HepG2 (cell line): ENCODE results near the gene SEZ6. TPM values are rescaled to one million over a fixed set of nuclear protein-coding genes. Genes with fewer than 3 reads are reported as not detected.

Experiments used
- ATAC-seq: fragments of 200-7000 bp; cut with Tn5 transposase; 3 replicates; pipeline ENCODE4 v1.9.1; 2020; ENCODE audit warnings: mild to moderate bottlenecking, moderate library complexity
- BruUV-seq: library from RNA; stranded (reverse); fragments of 400-500 nt; replicated peaks from 2 replicates; lab custom pipeline; 2021; lab: Mats Ljungman, UMichigan
- CTCF ChIA-PET: fragments of 300-600 bp; formaldehyde crosslinking; extraction: SDS; loops from one replicate; lab custom pipeline; 2021; ENCODE audit warnings: low total read pairs, inconsistent platforms, low intra/inter-chr PET ratio; lab: Yijun Ruan, JAX
- POLR2A ChIA-PET: fragments of 350-600 bp; sonication (Branson Sonifier 250); formaldehyde crosslinking; loops from one replicate; lab custom pipeline; 2020; ENCODE audit warnings: antibody characterized with exemption, inconsistent platforms; lab: Yijun Ruan, JAX
- DNase-seq: peaks from one replicate; pipeline ENCODE4 v3.0.0-alpha.2; 2015; ENCODE audit warnings: low spot score
- FAIRE-seq: peaks from 3 replicates; lab custom pipeline; 2011; peaks lifted over from hg19 to GRCh38; lab: Jason Lieb, UNC
- H2AFZ ChIP-seq: one replicate; pipeline ENCODE4 v1.6.1; 2011; ENCODE audit warnings: low read length, inconsistent platforms
- H3K27ac ChIP-seq: fragments of 300-600 bp; 3 replicates; pipeline ENCODE4 v1.8.0; 2011; ENCODE audit warnings: mixed run types, mild to moderate bottlenecking, mixed read lengths, low read length, inconsistent platforms; ENCODE audit not compliant: insufficient read depth; ENCODE audit errors: extremely low read length
- H3K27me3 ChIP-seq, 2 experiments: fragments of 200-600 bp in 1 of 2; 2 replicates in 1 of 2; 3 replicates in 1 of 2; pipeline versions ENCODE4 v1.6.0 to v1.8.0; 2011; ENCODE audit warnings: low read length in 2 of 2, mild to moderate bottlenecking in 2 of 2, moderate library complexity in 2 of 2, inconsistent platforms in 1 of 2; ENCODE audit not compliant: insufficient read depth in 2 of 2, control insufficient read depth in 1 of 2
- H3K36me3 ChIP-seq, 2 experiments: fragments of 200-600 bp in 1 of 2; replicated peaks in 1 of 2; 2 replicates in 1 of 2; 3 replicates in 1 of 2; pipeline versions ENCODE4 v1.5.1 to v1.8.0; 2011; ENCODE audit warnings: low read length in 2 of 2, inconsistent platforms in 1 of 2; ENCODE audit not compliant: insufficient read depth in 2 of 2, control insufficient read depth in 1 of 2
- H3K4me1 ChIP-seq: 2 replicates; pipeline ENCODE4 v1.5.1; 2012; ENCODE audit warnings: low read length, inconsistent platforms; ENCODE audit not compliant: insufficient read depth
- H3K4me2 ChIP-seq: 2 replicates; pipeline ENCODE4 v1.6.0; 2011; ENCODE audit warnings: low read depth, low read length, inconsistent platforms
- H3K4me3 ChIP-seq, 3 experiments: fragments of 200-600 bp in 1 of 3; sonication (generic), shearing (Covaris generic) in 1 of 3; replicated peaks in 1 of 3; 2 replicates each; pipeline ENCODE4 v1.5.1; 2011 to 2016; ENCODE audit warnings: low read length in 3 of 3, inconsistent platforms in 2 of 3, low read depth in 2 of 3, mild to moderate bottlenecking in 2 of 3, control low read depth in 1 of 3, mixed read lengths in 1 of 3; ENCODE audit not compliant: insufficient read depth in 1 of 3
- H3K79me2 ChIP-seq: one replicate; pipeline ENCODE4 v1.6.1; 2011; ENCODE audit warnings: low read length, inconsistent platforms; ENCODE audit not compliant: insufficient read depth
- H3K9ac ChIP-seq: 2 replicates; pipeline ENCODE4 v1.6.0; 2011; ENCODE audit warnings: mild to moderate bottlenecking, low read depth, low read length, inconsistent platforms; ENCODE audit not compliant: insufficient read depth
- H3K9me3 ChIP-seq: 2 replicates; pipeline ENCODE4 v1.5.1; 2012; ENCODE audit warnings: mild to moderate bottlenecking, low read length
- H4K20me1 ChIP-seq: 2 replicates; pipeline ENCODE4 v1.6.0; 2011; ENCODE audit warnings: inconsistent platforms, mild to moderate bottlenecking, low read length, moderate library complexity; ENCODE audit not compliant: insufficient read depth
- AGO2 ChIP-seq: fragments of 200-400 bp; formaldehyde crosslinking; optimal IDR thresholded peaks from 2 replicates; pipeline ENCODE3; 2017; ENCODE audit warnings: mild to moderate bottlenecking, low read depth, low read length, moderate library complexity
- KDM6A ChIP-seq: IDR thresholded peaks from 2 replicates; pipeline ENCODE4 v1.6.1; 2016; ENCODE audit warnings: low read depth
- WGBS: methylation state at CpG from one replicate; pipeline ENCODE4 v1.1.6; 2017; ENCODE audit warnings: low lambda C conversion rate; 5-methylcytosine and 5-hydroxymethylcytosine counted together
- in situ Hi-C: cut with HindIII; loops from 2 replicates; pipeline ENCODE4 v1.10.0; 2017; ENCODE audit warnings: low pct_unique_long_range_greater_than_20kb; ENCODE audit not compliant: extremely low pct_ligation_motif_present
- intact Hi-C: fragments of 100-400 bp; cut with micrococcal nuclease; formaldehyde crosslinking; loops from one replicate; pipeline ENCODE4 v1.10.0; 2022; ENCODE audit not compliant: unreplicated experiment
- polyA plus RNA-seq, 8 experiments: library from polyadenylated mRNA; depleted of rRNA in 3 of 8; stranded (reverse) in 7 of 8; unstranded in 1 of 8; fragments of >200 nt; fragmentation: Illumina TruSeq in 4 of 8; extraction: Trizol in 4 of 8; gene quantifications; 2 replicates each; pipeline versions ENCODE4 v1.2.1 to v1.2.3, GENCODE V29; 2011 to 2016; ENCODE audit warnings: low read depth in 4 of 8, missing spikeins in 1 of 8, mixed read lengths in 1 of 8; ENCODE audit not compliant: insufficient read depth in 1 of 8
- total RNA-seq, 5 experiments: library from RNA; depleted of rRNA; stranded (reverse); fragments of >200 nt; fragmentation: Illumina TruSeq; extraction: Trizol; gene quantifications; 2 replicates each; pipeline ENCODE4 v1.2.3, GENCODE V29; 2016; ENCODE audit warnings: low read depth in 1 of 5
- TF ChIP-seq, protein P1 (sequence below): sonication (generic); formaldehyde crosslinking; IDR thresholded peaks from 2 replicates; pipeline ENCODE4; 2020; ENCODE audit warnings: missing genetic modification reagents, mild to moderate bottlenecking, borderline replicate concordance

Gene SEZ6
- total and polyA plus RNA-seq, 2 of the 13 experiments (the other 11 are each of a cell fraction or from before 2014, with no cell fraction given), result not detected

GRCh38 chr17:28960256-28961061 is 45.4 kb downstream of the SEZ6 start:
- no peaks in the 10 kb centered on the region for H3K9me3 ChIP-seq

More at GRCh38 chr17:28960256-28961061, 45.4 kb downstream of the SEZ6 start:
- no peak for ATAC-seq
- FAIRE-seq, result no peak
- TF ChIP-seq, protein P1, sequence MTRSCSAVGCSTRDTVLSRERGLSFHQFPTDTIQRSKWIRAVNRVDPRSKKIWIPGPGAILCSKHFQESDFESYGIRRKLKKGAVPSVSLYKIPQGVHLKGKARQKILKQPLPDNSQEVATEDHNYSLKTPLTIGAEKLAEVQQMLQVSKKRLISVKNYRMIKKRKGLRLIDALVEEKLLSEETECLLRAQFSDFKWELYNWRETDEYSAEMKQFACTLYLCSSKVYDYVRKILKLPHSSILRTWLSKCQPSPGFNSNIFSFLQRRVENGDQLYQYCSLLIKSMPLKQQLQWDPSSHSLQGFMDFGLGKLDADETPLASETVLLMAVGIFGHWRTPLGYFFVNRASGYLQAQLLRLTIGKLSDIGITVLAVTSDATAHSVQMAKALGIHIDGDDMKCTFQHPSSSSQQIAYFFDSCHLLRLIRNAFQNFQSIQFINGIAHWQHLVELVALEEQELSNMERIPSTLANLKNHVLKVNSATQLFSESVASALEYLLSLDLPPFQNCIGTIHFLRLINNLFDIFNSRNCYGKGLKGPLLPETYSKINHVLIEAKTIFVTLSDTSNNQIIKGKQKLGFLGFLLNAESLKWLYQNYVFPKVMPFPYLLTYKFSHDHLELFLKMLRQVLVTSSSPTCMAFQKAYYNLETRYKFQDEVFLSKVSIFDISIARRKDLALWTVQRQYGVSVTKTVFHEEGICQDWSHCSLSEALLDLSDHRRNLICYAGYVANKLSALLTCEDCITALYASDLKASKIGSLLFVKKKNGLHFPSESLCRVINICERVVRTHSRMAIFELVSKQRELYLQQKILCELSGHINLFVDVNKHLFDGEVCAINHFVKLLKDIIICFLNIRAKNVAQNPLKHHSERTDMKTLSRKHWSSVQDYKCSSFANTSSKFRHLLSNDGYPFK (CRISPR knock-in tag), result no peak
- peak; percentile 29 for TF ChIP-seq AGO2
- no peak for TF ChIP-seq KDM6A
- ChIA-PET POLR2A (interaction anchor here (1.6 kb wide), 1 partner anchor 9 kb away, joined by 4 read pairs; the partner anchor contains the start of gene PHF12), CTCF (no interaction called here)
- WGBS, result 67% methylated on average over 13 of the region's 18 CpGs
- Histone ChIP-seq H3K36me3 (no peaks in the 10 kb centered on the region), H2AFZ (no peak overlapping the region), H3K9ac (no peak overlapping the region), H3K4me2 (no peak overlapping the region), H3K27me3 (peaks cover 0 to 25% of the 10 kb centered on the region in 2 experiments; a peak in 4 of 5 replicates), H3K4me3 (no peak overlapping the region), H3K27ac (no peak overlapping the region), H3K79me2 (no peaks in the 10 kb centered on the region), H3K4me1 (peaks cover 21% of the 10 kb centered on the region), H4K20me1 (no peaks in the 10 kb centered on the region)
- no TSS peak for BruUV-seq
- in situ Hi-C loops (no loop called here), intact Hi-C loops (loop anchor here (10.0 kb wide), 2 partner anchors 54 to 114 kb away; no protein-coding TSS in a partner anchor)
- no peak for DNase-seq
